ENCODE measurements around the gene AFG1L. TPM values are rescaled to one million over a fixed set of nuclear protein-coding genes. Genes with fewer than 3 reads are reported as not detected.

Gene AFG1L
- total RNA-seq, 1 donor from 2014 or later = 9.6 TPM

- Mint-ChIP-seq H3K27ac (no peak overlapping the region), H3K9me3 (no peaks in the 10 kb centered on the region), H3K27me3 (no peaks in the 10 kb centered on the region), H3K4me3 (no peak overlapping the region), H3K36me3 (no peaks in the 10 kb centered on the region), H3K4me1 (ENCODE audit: unreplicated experiment) (peaks cover 11% of the 10 kb centered on the region)
- DNase-seq (ENCODE audit: extremely low spot score, unreplicated experiment) = no peak
- no peak for TF ChIP-seq CTCF (conservative IDR thresholded peaks at IDR 0.05)
Observed at GRCh38 chr6:108453601-108454185, 158.8 kb downstream of the AFG1L start.

GRCh38 chr6:108454356-108454755 is 159.5 kb downstream of the AFG1L start:
- TF ChIP-seq CTCF (conservative IDR thresholded peaks at IDR 0.05) = no peak
- DNase-seq (ENCODE audit: extremely low spot score, unreplicated experiment) = no peak
- H3K4me1 Mint-ChIP-seq (ENCODE audit: unreplicated experiment) = peaks cover 11% of the 10 kb centered on the region
- H3K4me3 Mint-ChIP-seq = no peak overlapping the region
- no peaks in the 10 kb centered on the region for H3K36me3 Mint-ChIP-seq
- H3K27ac Mint-ChIP-seq = no peak overlapping the region
- no peaks in the 10 kb centered on the region for H3K9me3 Mint-ChIP-seq
- H3K27me3 Mint-ChIP-seq = no peaks in the 10 kb centered on the region

GRCh38 chr6:108455688-108456087 is 160.8 kb downstream of the AFG1L start:
- H3K9me3 Mint-ChIP-seq = no peaks in the 10 kb centered on the region
- DNase-seq (ENCODE audit: extremely low spot score, unreplicated experiment) = no peak
- H3K27ac Mint-ChIP-seq = no peak overlapping the region
- no peaks in the 10 kb centered on the region for H3K36me3 Mint-ChIP-seq
- H3K4me1 Mint-ChIP-seq (ENCODE audit: unreplicated experiment) = peaks cover 11% of the 10 kb centered on the region
- H3K4me3 Mint-ChIP-seq = no peak overlapping the region
- no peaks in the 10 kb centered on the region for H3K27me3 Mint-ChIP-seq
- TF ChIP-seq CTCF (conservative IDR thresholded peaks at IDR 0.05) = no peak

GRCh38 chr6:108463784-108464183 is 168.9 kb downstream of the AFG1L start:
- no peak for DNase-seq (ENCODE audit: extremely low spot score, unreplicated experiment)
- H3K27me3 Mint-ChIP-seq = no peaks in the 10 kb centered on the region
- H3K36me3 Mint-ChIP-seq = no peaks in the 10 kb centered on the region
- H3K9me3 Mint-ChIP-seq = no peaks in the 10 kb centered on the region
- peaks cover 23% of the 10 kb centered on the region for H3K4me1 Mint-ChIP-seq (ENCODE audit: unreplicated experiment)
- no peak overlapping the region for H3K27ac Mint-ChIP-seq
- TF ChIP-seq CTCF (conservative IDR thresholded peaks at IDR 0.05) = no peak
- H3K4me3 Mint-ChIP-seq = no peak overlapping the region

- H3K9me3 Mint-ChIP-seq = no peaks in the 10 kb centered on the region
- H3K27me3 Mint-ChIP-seq = no peaks in the 10 kb centered on the region
- no peak for TF ChIP-seq CTCF (conservative IDR thresholded peaks at IDR 0.05)
- peaks cover 23% of the 10 kb centered on the region for H3K4me1 Mint-ChIP-seq (ENCODE audit: unreplicated experiment)
- no peaks in the 10 kb centered on the region for H3K36me3 Mint-ChIP-seq
- no peak overlapping the region for H3K4me3 Mint-ChIP-seq
- H3K27ac Mint-ChIP-seq = no peak overlapping the region
- DNase-seq (ENCODE audit: extremely low spot score, unreplicated experiment) = no peak
Observed at GRCh38 chr6:108464418-108465097, 169.7 kb downstream of the AFG1L start.

Measured in type B pancreatic cell (in vitro differentiated cells).